ENCODE measurements around the gene LDHB. TPM values are rescaled to one million over a fixed set of nuclear protein-coding genes. Genes with fewer than 3 reads are reported as not detected.
"Not testable (repeated sequence)": the region's sequence is repeated elsewhere in the genome, so short reads cannot be mapped to it uniquely, and the experiment has no call there.

Gene LDHB
- total RNA-seq, 1 donor from 2014 or later = 900 TPM

- DNase-seq (ENCODE audit: low read depth, low spot score) = not testable (repeated sequence)
These were observed 3.9 kb upstream of the LDHB start for GRCh38 chr12:21661396-21662093.

GRCh38 chr12:21659383-21659782, 1.7 kb upstream of the LDHB start:
- DNase-seq (ENCODE audit: low read depth, low spot score) = no peak

GRCh38 chr12:21656905-21657325, 727 bp downstream of the LDHB start:
- no peak for DNase-seq (ENCODE audit: low read depth, low spot score)

GRCh38 chr12:21655591-21655990, 2.1 kb downstream of the LDHB start:
- DNase-seq (ENCODE audit: low read depth, low spot score) = no peak

- DNase-seq (ENCODE audit: low read depth, low spot score) = no peak
These were observed 5.8 kb downstream of the LDHB start for GRCh38 chr12:21651821-21652220.

- DNase-seq (ENCODE audit: low read depth, low spot score) = no peak
These were observed 6.6 kb downstream of the LDHB start for GRCh38 chr12:21650997-21651396.

GRCh38 chr12:21649034-21649433, 8.6 kb downstream of the LDHB start:
- DNase-seq (ENCODE audit: low read depth, low spot score) = no peak

GRCh38 chr12:21648378-21648777, 9.3 kb downstream of the LDHB start:
- DNase-seq (ENCODE audit: low read depth, low spot score) = no peak

- no peak for DNase-seq (ENCODE audit: low read depth, low spot score)
These were observed 10.5 kb downstream of the LDHB start for GRCh38 chr12:21647179-21647578.

GRCh38 chr12:21645041-21645500, 12.6 kb downstream of the LDHB start:
- not testable (repeated sequence) for DNase-seq (ENCODE audit: low read depth, low spot score)

GRCh38 chr12:21644516-21644915, 13.1 kb downstream of the LDHB start:
- no peak for DNase-seq (ENCODE audit: low read depth, low spot score)

- no peak for DNase-seq (ENCODE audit: low read depth, low spot score)
These were observed 13.9 kb downstream of the LDHB start for GRCh38 chr12:21643758-21644157.

GRCh38 chr12:21642707-21643389, 14.8 kb downstream of the LDHB start:
- no peak for DNase-seq (ENCODE audit: low read depth, low spot score)

GRCh38 chr12:21638054-21638891, 19.4 kb downstream of the LDHB start:
- no peak for DNase-seq (ENCODE audit: low read depth, low spot score)

GRCh38 chr12:21634245-21634644, 23.4 kb downstream of the LDHB start:
- no peak for DNase-seq (ENCODE audit: low read depth, low spot score)

- no peak for DNase-seq (ENCODE audit: low read depth, low spot score)
These were observed 26.3 kb downstream of the LDHB start for GRCh38 chr12:21631367-21631766.

- DNase-seq (ENCODE audit: low read depth, low spot score) = no peak
These were observed 29.7 kb downstream of the LDHB start for GRCh38 chr12:21627924-21628323.

- no peak for DNase-seq (ENCODE audit: low read depth, low spot score)
These were observed 39.1 kb downstream of the LDHB start for GRCh38 chr12:21618566-21618965.

- no peak for DNase-seq (ENCODE audit: low read depth, low spot score)
These were observed 40.6 kb downstream of the LDHB start for GRCh38 chr12:21617030-21617429.

- DNase-seq (ENCODE audit: low read depth, low spot score) = peak; percentile 60
These were observed 42.2 kb downstream of the LDHB start for GRCh38 chr12:21615431-21615830.

- DNase-seq (ENCODE audit: low read depth, low spot score) = no peak
These were observed 43.1 kb downstream of the LDHB start for GRCh38 chr12:21614506-21614905.

GRCh38 chr12:21613931-21614330, 43.7 kb downstream of the LDHB start:
- no peak for DNase-seq (ENCODE audit: low read depth, low spot score)

All from pulmonary artery endothelial cell (primary cell).